RWPE2 (cell line): ENCODE results near the gene CIT.
A peak's percentile ranks its signal among the peaks of the same experiment; 100 is the strongest.

ENCODE experiments used
- ATAC-seq: fragments of 200-7000 bp; cut with Tn5 transposase; 3 replicates; pipeline ENCODE4 v1.9.1; 2021; ENCODE audit warnings: low read depth
- DNase-seq: peaks from one replicate; pipeline ENCODE4 v3.0.0-alpha.2; 2020; ENCODE audit warnings: low spot score
- H3K27ac ChIP-seq: fragments of 450-650 bp; 2 replicates; pipeline ENCODE4 v1.5.1; 2017; ENCODE audit warnings: mild to moderate bottlenecking; ENCODE audit not compliant: poor library complexity, severe bottlenecking
- H3K27me3 ChIP-seq: fragments of 250-450 bp; sonication (Bioruptor Pico); 2 replicates; pipeline ENCODE4 v1.5.1; 2021; ENCODE audit warnings: mild to moderate bottlenecking, moderate library complexity; ENCODE audit not compliant: insufficient read depth, poor library complexity, severe bottlenecking
- H3K36me3 ChIP-seq: fragments of 250-450 bp; sonication (Bioruptor Pico); 2 replicates; pipeline ENCODE4 v1.5.1; 2020; ENCODE audit warnings: low read depth, mild to moderate bottlenecking, moderate library complexity
- H3K4me1 ChIP-seq: fragments of 250-450 bp; sonication (Bioruptor Pico); 2 replicates; pipeline ENCODE4 v1.5.1; 2021; ENCODE audit warnings: mild to moderate bottlenecking, moderate library complexity; ENCODE audit not compliant: insufficient read depth, poor library complexity, severe bottlenecking
- H3K4me3 ChIP-seq: fragments of 250-450 bp; sonication (Bioruptor Pico); 2 replicates; pipeline ENCODE4 v1.5.1; 2021; ENCODE audit warnings: mild to moderate bottlenecking, moderate library complexity; ENCODE audit not compliant: severe bottlenecking
- H3K9me3 ChIP-seq: fragments of 250-450 bp; sonication (Bioruptor Pico); 2 replicates; pipeline ENCODE4 v1.5.1; 2021; ENCODE audit warnings: mild to moderate bottlenecking, moderate library complexity; ENCODE audit not compliant: severe bottlenecking
- TF ChIP-seq, protein P1 (sequence below): fragments of 450-650 bp; IDR thresholded peaks from one replicate; pipeline ENCODE4 v1.5.1; 2017; ENCODE audit warnings: mild to moderate bottlenecking, moderate library complexity; ENCODE audit not compliant: poor library complexity, severe bottlenecking

The CIT gene

DNA sequence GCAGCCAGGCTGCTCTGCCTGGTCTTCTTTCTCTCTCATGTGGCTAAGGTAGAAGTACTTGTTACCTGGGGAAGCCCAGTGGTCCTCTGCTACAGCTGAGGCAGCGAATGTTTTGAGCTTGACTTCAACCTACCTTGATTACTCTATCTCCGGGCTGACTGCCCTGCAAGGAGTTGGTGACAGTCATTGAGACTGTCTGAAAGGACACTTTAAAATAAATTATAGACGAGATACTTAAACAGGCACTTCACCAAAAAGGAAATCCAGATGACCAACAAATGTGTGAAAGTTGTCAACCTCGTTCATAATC lies 474 bp upstream of the CIT start:
- H3K4me1 ChIP-seq: no peaks in the 10 kb centered on the region
- no peaks in the 10 kb centered on the region for H3K9me3 ChIP-seq
- TF ChIP-seq, protein P1, sequence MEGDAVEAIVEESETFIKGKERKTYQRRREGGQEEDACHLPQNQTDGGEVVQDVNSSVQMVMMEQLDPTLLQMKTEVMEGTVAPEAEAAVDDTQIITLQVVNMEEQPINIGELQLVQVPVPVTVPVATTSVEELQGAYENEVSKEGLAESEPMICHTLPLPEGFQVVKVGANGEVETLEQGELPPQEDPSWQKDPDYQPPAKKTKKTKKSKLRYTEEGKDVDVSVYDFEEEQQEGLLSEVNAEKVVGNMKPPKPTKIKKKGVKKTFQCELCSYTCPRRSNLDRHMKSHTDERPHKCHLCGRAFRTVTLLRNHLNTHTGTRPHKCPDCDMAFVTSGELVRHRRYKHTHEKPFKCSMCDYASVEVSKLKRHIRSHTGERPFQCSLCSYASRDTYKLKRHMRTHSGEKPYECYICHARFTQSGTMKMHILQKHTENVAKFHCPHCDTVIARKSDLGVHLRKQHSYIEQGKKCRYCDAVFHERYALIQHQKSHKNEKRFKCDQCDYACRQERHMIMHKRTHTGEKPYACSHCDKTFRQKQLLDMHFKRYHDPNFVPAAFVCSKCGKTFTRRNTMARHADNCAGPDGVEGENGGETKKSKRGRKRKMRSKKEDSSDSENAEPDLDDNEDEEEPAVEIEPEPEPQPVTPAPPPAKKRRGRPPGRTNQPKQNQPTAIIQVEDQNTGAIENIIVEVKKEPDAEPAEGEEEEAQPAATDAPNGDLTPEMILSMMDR: no peak
- H3K4me3 ChIP-seq: peak overlapping the region; percentile 77
- H3K36me3 ChIP-seq: peaks cover 31% of the 10 kb centered on the region
- H3K27ac ChIP-seq: peak overlapping the region; percentile 31
- DNase-seq: no peak
- ATAC-seq: no peak
- no peaks in the 10 kb centered on the region for H3K27me3 ChIP-seq

GRCh38 chr12:119870457-119870856 lies 6.7 kb downstream of the CIT start:
- Histone ChIP-seq H3K9me3 (no peaks in the 10 kb centered on the region), H3K27ac (peak overlapping the region; percentile 54), H3K4me3 (no peak overlapping the region), H3K4me1 (peaks cover 7% of the 10 kb centered on the region), H3K27me3 (no peaks in the 10 kb centered on the region), H3K36me3 (peaks cover 83% of the 10 kb centered on the region)
- TF ChIP-seq, protein P1: no peak
- no peak for ATAC-seq
- no peak for DNase-seq

GRCh38 chr12:119869720-119870119 lies 7.4 kb downstream of the CIT start:
- ATAC-seq (peak; percentile 89), DNase-seq (peak; percentile 69)
- peaks cover 7% of the 10 kb centered on the region for H3K4me1 ChIP-seq
- no peaks in the 10 kb centered on the region for H3K9me3 ChIP-seq
- H3K27me3 ChIP-seq: no peaks in the 10 kb centered on the region
- peaks cover 84% of the 10 kb centered on the region for H3K36me3 ChIP-seq
- peak overlapping the region; percentile 54 for H3K27ac ChIP-seq
- no peak overlapping the region for H3K4me3 ChIP-seq
- TF ChIP-seq, protein P1: peak; percentile 26

DNA sequence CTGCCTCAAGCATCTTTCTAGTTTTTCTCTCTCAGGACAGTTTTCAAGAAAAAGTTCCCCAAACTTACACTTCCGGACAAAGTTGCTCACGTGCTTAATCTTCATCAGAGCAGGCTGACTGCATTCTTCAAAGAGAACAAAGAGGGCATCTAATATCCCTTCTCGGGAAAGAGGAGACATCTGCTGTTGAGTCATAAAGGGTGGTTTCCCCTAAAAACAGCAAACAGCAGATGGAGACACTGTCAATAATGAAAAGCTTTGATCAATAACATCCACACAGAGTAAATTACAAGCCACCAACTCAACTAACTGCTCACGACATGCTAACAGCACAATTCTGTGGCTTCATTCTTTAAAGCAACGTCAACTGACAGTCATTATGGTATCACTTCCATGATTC lies 8.1 kb downstream of the CIT start:
- H3K4me3 ChIP-seq: no peak overlapping the region
- no peak for ATAC-seq
- no peak for DNase-seq
- peaks cover 85% of the 10 kb centered on the region for H3K36me3 ChIP-seq
- TF ChIP-seq, protein P1: no peak
- H3K27me3 ChIP-seq: no peaks in the 10 kb centered on the region
- H3K4me1 ChIP-seq: peaks cover 7% of the 10 kb centered on the region
- H3K9me3 ChIP-seq: no peaks in the 10 kb centered on the region
- peak overlapping the region; percentile 54 for H3K27ac ChIP-seq

- Histone ChIP-seq H3K4me3 (no peak overlapping the region), H3K9me3 (no peaks in the 10 kb centered on the region), H3K4me1 (peaks cover 4% of the 10 kb centered on the region), H3K27me3 (no peaks in the 10 kb centered on the region), H3K27ac (no peak overlapping the region), H3K36me3 (peaks cover 62% of the 10 kb centered on the region)
- ATAC-seq (no peak), DNase-seq (no peak)
- TF ChIP-seq, protein P1: no peak
Measured at GRCh38 chr12:119864591-119864990, 12.5 kb downstream of the CIT start.
